Measurements from ENCODE around the gene NXF1.
"Not testable (repeated sequence)": the region's sequence is repeated elsewhere in the genome, so short reads cannot be mapped to it uniquely, and the experiment has no call there.

NXF1 gene

DNA sequence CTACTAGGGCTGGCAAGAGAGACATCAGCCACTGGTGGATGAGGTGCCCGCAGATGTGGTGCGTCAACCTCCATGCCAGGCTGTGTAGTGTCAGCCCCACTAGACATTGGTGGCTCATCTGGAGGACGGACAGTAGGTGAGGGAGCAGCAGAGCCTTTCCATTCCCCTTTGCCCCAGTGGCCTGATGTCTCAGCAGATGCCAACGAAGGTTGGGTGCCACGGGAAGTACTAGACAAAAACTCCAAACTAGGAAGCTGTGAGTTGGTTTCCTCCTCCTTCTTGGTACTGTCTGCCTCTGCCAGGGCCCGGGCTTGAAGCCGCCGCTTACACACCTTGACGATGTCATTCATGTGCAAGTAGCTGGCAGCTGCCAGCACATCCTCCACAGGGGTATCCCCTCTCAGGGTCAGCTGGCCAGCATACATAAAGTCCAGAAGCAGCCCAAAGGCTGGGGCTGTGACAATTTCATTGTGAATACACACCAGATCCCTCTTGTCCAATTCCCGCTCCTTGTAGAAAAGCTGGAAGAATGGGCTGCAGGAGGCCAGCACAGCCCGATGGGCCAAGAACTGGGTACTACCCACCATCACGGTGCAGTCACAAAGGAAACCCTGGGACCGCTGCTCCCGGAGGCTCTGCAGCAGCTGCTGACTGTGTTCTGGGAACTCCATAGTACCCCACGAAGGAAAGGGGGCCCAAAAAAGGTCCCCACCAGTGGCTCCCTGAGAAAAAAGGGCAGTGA, 52.1 kb downstream of the NXF1 start:
- peak in 3 of 10 donors; percentile 58 to 82 (median 64) for DNase-seq

DNA sequence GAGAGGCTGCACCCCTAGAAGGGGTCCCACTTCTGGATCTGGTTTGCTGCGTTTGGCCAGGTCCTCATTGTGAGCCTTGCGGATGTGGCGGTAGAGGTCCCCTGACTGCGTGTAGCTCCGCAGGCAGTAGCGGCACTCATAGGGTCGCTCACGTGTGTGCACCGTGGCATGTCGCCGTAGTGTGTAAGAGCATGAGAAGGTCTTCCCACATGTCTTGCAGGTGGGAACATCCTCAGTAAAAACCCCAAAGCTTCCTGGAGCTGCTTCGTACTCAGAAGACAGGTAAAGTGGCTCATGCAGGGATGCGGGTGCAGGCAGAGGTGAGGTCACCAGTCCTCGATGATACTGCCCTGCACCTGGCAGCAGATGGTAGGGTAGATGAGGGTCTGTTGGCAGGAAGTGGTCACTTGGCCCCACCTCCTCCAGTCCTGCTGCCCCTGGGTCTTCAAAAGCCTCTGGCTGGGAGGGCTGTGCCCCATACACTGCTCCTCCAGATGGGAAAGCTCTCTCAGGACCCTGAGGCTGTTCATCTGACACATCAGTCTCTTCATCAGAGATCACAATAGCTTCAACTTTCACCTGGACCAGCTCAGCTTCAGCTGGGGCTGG, 53.0 kb downstream of the NXF1 start:
- intact Hi-C loops (cut with DNase I) = no loop called here
- peak in 3 of 10 donors; percentile 35 to 56 (median 44) for DNase-seq

More for the DNA sequence above, 52.1 kb downstream of the NXF1 start:
- intact Hi-C loops (cut with DNase I) = no loop called here

DNA sequence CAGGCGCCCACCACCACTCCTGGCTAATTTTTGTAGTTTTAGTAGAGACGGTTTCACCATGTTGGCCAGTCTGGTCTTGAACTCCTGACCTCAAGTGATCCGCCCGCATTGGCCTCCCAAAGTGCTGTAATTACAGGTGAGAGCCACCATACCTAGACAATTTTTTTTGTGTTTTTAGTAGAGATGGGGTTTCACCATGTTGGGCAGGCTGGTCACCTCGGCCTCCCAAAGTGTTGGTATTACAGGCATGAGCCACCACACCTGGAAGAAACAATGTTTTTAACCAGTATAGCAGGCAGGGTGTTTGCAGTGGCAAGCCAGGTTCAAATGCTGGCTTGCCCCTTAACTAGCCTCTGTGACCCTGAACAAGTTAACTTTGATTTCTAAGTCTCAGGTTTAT, 55.3 kb downstream of the NXF1 start:
- peak in 3 of 10 donors; percentile 6 to 24 (median 15) for DNase-seq
- intact Hi-C loops (cut with DNase I) = not testable (repeated sequence)

DNA sequence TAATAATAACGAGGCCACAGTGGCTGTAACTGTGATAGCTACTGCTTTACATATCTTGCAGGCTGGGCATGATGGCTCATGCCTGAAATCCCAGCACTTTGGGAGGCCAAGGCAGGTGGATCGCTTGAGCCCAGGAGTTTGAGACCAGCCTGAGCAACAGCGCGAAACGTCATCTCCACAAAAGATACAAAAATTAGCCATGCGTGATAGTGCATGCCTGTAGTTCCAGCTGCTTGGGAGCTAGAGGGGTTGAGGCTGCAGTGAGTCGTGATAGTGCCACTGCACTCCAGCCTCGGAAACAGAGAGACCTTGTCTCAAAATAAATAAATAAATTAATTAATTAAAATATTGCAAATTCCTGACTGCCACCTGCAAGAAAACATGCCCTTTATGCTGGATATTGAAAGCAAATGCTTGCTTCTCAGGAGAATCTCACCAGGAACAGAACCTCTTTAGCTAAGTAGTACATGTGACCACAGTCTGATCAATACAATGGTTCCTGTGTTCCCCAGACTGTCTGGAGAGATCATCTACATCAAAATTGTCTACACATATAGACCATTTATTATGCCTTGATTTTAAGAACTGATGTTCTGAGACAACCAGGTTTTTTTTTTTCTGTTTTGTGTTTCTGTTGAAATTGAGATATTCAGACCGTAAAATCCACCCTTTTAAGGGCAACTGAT, 57.6 kb downstream of the NXF1 start:
- intact Hi-C loops (cut with DNase I) = no loop called here
- peak in 3 of 10 donors; percentile 24 to 56 (median 39) for DNase-seq
